A673 (cell line): ENCODE results near the gene PRRT3. TPM values are rescaled to one million over a fixed set of nuclear protein-coding genes. Genes with fewer than 3 reads are reported as not detected.

ENCODE experiments used
- BruUV-seq: library from RNA; stranded (reverse); fragments of 400-500 nt; replicated peaks from 2 replicates; lab custom pipeline; 2021; lab: Mats Ljungman, UMichigan
- CTCF ChIA-PET: fragments of 300-600 bp; sonication (Branson Sonifier 250); formaldehyde crosslinking; loops from one replicate; lab custom pipeline; 2022; ENCODE audit warnings: antibody characterized with exemption; lab: Charles Lee
- POLR2A ChIA-PET: fragments of 300-600 bp; sonication (Branson Sonifier 250); formaldehyde crosslinking; loops from one replicate; lab custom pipeline; 2022; ENCODE audit warnings: antibody characterized with exemption; ENCODE audit not compliant: low non-redundant PET; lab: Charles Lee
- DNase-seq: peaks from one replicate; pipeline ENCODE4 v3.0.0-alpha.2; 2015; ENCODE audit warnings: low spot score
- H3K27ac ChIP-seq: fragments of 200-600 bp; sonication (generic); 2 replicates; pipeline ENCODE4 v1.5.1; 2016; ENCODE audit warnings: mixed run types, low read depth, mild to moderate bottlenecking, mixed read lengths, antibody characterized with exemption, low read length; ENCODE audit not compliant: poor library complexity, severe bottlenecking
- H3K27me3 ChIP-seq: fragments of 200-600 bp; sonication (generic); replicated peaks from 2 replicates; pipeline ENCODE4 v1.6.1; 2017; ENCODE audit warnings: mixed run types, low read depth, mild to moderate bottlenecking, mixed read lengths, antibody characterized with exemption, low read length; ENCODE audit not compliant: insufficient read depth, poor library complexity
- H3K36me3 ChIP-seq: fragments of 200-600 bp; sonication (generic); 2 replicates; pipeline ENCODE4 v1.6.1; 2016; ENCODE audit warnings: mixed run types, mild to moderate bottlenecking, mixed read lengths, antibody characterized with exemption, low read length; ENCODE audit not compliant: insufficient read depth, poor library complexity, severe bottlenecking
- H3K4me1 ChIP-seq: fragments of 200-600 bp; sonication (generic); 2 replicates; pipeline ENCODE4 v1.6.1; 2017; ENCODE audit warnings: mixed run types, mild to moderate bottlenecking, mixed read lengths, antibody characterized with exemption, low read length; ENCODE audit not compliant: insufficient read depth, poor library complexity, severe bottlenecking
- H3K4me3 ChIP-seq: fragments of 200-600 bp; sonication (generic); 2 replicates; pipeline ENCODE4 v1.5.1; 2016; ENCODE audit warnings: low read depth, mixed run types, mild to moderate bottlenecking, mixed read lengths, low read length; ENCODE audit not compliant: poor library complexity, severe bottlenecking
- H3K9me3 ChIP-seq: fragments of 200-600 bp; sonication (generic); 2 replicates; pipeline ENCODE4 v1.6.1; 2016; ENCODE audit warnings: mixed run types, low read depth, mild to moderate bottlenecking, mixed read lengths, antibody characterized with exemption, low read length; ENCODE audit not compliant: poor library complexity, severe bottlenecking
- CTCF ChIP-seq: fragments of 300-800, 200-600 bp; sonication (generic); conservative IDR thresholded peaks from 2 replicates; pipeline ENCODE4 v1.5.1; 2017; ENCODE audit warnings: low read depth, mild to moderate bottlenecking, antibody characterized with exemption, low read length, moderate library complexity, mixed read lengths
- EZH2 ChIP-seq: fragments of 200-600 bp; sonication (generic); IDR thresholded peaks from 2 replicates; pipeline ENCODE4 v1.6.1; 2017; ENCODE audit warnings: borderline replicate concordance, low read depth, mild to moderate bottlenecking, mixed read lengths, antibody characterized with exemption, low read length; ENCODE audit not compliant: poor library complexity, severe bottlenecking
- intact Hi-C: fragments of 100-400 bp; cut with micrococcal nuclease; formaldehyde crosslinking; loops from one replicate; pipeline ENCODE4 v1.10.0; 2022; ENCODE audit not compliant: unreplicated experiment
- total RNA-seq: library from RNA; stranded (reverse); gene quantifications from 2 replicates; pipeline ENCODE4 v1.2.3, GENCODE V29; 2021

The PRRT3 gene
- total RNA-seq, 1 experiment from 2014 or later, result 1.1 TPM

DNA sequence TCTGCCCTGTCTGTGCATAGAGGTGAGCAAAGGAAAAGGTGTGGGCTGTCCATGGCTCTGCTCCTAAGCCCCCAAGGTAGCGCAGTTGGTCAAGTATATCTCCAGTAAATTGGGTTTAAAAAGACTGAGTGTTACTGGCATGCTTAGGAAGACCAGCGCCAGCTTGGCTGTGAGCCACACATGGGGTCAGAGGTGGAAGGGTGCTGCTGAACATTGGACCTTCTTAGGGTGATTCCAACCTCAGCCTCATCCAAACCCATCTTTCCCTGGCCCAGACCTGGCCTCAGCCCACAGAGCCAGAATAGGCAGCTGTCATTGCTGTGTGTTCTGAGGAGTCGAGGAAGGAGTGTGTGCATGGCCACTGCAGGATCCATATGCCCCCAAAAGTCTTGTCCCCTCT lies 43.9 kb downstream of the PRRT3 start:
- Histone ChIP-seq H3K4me1 (peaks cover 4% of the 10 kb centered on the region), H3K36me3 (no peaks in the 10 kb centered on the region), H3K4me3 (no peak overlapping the region), H3K9me3 (no peaks in the 10 kb centered on the region), H3K27me3 (no peaks in the 10 kb centered on the region), H3K27ac (no peak overlapping the region)
- no peak for DNase-seq
- TF ChIP-seq CTCF (no peak), EZH2 (no peak)
- ChIA-PET CTCF (no interaction called here), POLR2A (no interaction called here)
- BruUV-seq, result no TSS peak
- intact Hi-C loops, result no loop called here

DNA sequence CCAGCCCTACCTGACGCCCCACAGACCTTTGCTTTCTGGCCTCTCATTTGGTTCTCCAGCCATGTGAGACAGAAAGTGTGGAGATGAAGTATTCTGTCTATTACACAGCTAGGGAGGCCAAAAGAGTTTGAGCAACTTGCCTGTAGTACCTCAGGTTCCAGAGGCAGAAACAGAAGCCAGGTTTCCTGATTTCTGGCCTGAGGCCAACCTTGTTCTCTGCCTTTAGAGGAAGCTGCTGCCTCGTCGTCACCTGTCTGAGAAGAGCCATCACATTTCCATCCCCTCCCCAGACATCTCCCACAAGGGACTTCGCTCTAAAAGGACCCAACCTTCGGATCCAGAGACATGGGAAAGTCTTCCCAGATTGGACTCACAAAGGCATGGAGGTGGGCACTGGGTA lies 45.7 kb downstream of the PRRT3 start:
- no peaks in the 10 kb centered on the region for H3K9me3 ChIP-seq
- H3K27ac ChIP-seq, result no peak overlapping the region
- CTCF ChIA-PET, result no interaction called here
- H3K4me1 ChIP-seq, result peaks cover 13% of the 10 kb centered on the region
- H3K4me3 ChIP-seq, result no peak overlapping the region
- intact Hi-C loops, result no loop called here
- no peak for DNase-seq
- no TSS peak for BruUV-seq
- no peaks in the 10 kb centered on the region for H3K36me3 ChIP-seq
- POLR2A ChIA-PET, result no interaction called here
- no peaks in the 10 kb centered on the region for H3K27me3 ChIP-seq
- TF ChIP-seq EZH2, result no peak
- TF ChIP-seq CTCF, result no peak

DNA sequence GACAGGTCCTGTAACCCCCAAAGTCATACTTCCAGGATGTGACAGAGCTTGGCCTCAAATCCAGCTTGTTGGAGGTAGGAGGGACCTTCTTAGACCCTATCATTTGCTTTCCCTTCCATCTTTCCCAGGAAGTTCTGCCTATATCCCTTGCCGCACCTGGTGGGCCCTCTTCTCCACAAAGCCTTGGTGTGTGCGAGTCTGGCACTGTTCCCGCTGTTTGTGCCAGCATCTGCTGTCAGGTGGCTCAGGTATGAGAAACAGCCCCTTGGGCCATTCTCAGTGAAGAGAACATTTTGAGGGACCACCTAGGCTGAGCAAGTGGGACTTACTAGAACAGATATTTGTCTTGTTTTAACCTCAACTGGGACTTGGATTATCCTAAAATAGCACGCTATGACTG lies 48.3 kb downstream of the PRRT3 start:
- no peak for TF ChIP-seq EZH2
- TF ChIP-seq CTCF, result no peak
- POLR2A ChIA-PET, result no interaction called here
- no peak overlapping the region for H3K27ac ChIP-seq
- peaks cover 13% of the 10 kb centered on the region for H3K4me1 ChIP-seq
- CTCF ChIA-PET, result no interaction called here
- intact Hi-C loops, result no loop called here
- H3K36me3 ChIP-seq, result no peaks in the 10 kb centered on the region
- no peak for DNase-seq
- H3K27me3 ChIP-seq, result no peaks in the 10 kb centered on the region
- no peaks in the 10 kb centered on the region for H3K9me3 ChIP-seq
- no TSS peak for BruUV-seq
- no peak overlapping the region for H3K4me3 ChIP-seq
